K562 (cell line): ENCODE measurements around the gene ASF1B. TPM values are rescaled to one million over a fixed set of nuclear protein-coding genes. Genes with fewer than 3 reads are reported as not detected.

Source experiments
- ATAC-seq: fragments of 200-7000 bp; cut with Tn5 transposase; 3 replicates; pipeline ENCODE4 v1.9.1; 2020; ENCODE audit warnings: moderate library complexity
- BruUV-seq: library from RNA; stranded (reverse); fragments of 400-500 nt; replicated peaks from 2 replicates; lab custom pipeline; 2021; lab: Mats Ljungman, UMichigan
- CTCF ChIA-PET: fragments of 300-600 bp; formaldehyde crosslinking; extraction: SDS; loops from one replicate; lab custom pipeline; 2021; ENCODE audit warnings: low intra/inter-chr PET ratio; lab: Yijun Ruan, JAX
- POLR2A ChIA-PET: fragments of 300-600, 350-650 bp; sonication (Branson Sonifier 250); formaldehyde crosslinking; extraction: SDS; loops from one replicate; lab custom pipeline; 2021; ENCODE audit warnings: antibody characterized with exemption, inconsistent platforms; lab: Yijun Ruan, JAX
- DNase-seq, 4 experiments: peaks; one replicate each; pipeline versions ENCODE4 v3.0.0 to v3.0.0-alpha.2; 2011 to 2018; ENCODE audit warnings: low spot score in 3 of 4, mixed read lengths in 3 of 4; ENCODE audit errors: extremely low read depth in 1 of 4
- FAIRE-seq: peaks from 2 replicates; lab custom pipeline; 2011; peaks lifted over from hg19 to GRCh38; lab: Jason Lieb, UNC
- H2AFZ ChIP-seq: 2 replicates; pipeline ENCODE4 v1.6.0; 2011; ENCODE audit warnings: low read depth, low read length, control low read depth, inconsistent platforms
- H3K27ac ChIP-seq: fragments of 200-600 bp; 3 replicates; pipeline ENCODE4 v1.8.0; 2011; ENCODE audit warnings: low read depth, mild to moderate bottlenecking, control low read depth, inconsistent platforms, low read length, moderate library complexity, mixed read lengths; ENCODE audit errors: extremely low read depth
- H3K27me3 ChIP-seq, 2 experiments: fragments of 300-600 bp in 1 of 2; 2 replicates in 1 of 2; 3 replicates in 1 of 2; pipeline versions ENCODE4 v1.6.0 to v1.8.0; 2011; ENCODE audit warnings: inconsistent platforms in 2 of 2, low read length in 2 of 2, mild to moderate bottlenecking in 1 of 2, mixed read lengths in 1 of 2, moderate library complexity in 1 of 2; ENCODE audit not compliant: control insufficient read depth in 2 of 2, insufficient read depth in 2 of 2
- H3K36me3 ChIP-seq: fragments of 300-600 bp; 3 replicates; pipeline ENCODE4 v1.8.0; 2011; ENCODE audit warnings: mild to moderate bottlenecking, low read length, inconsistent platforms; ENCODE audit not compliant: control insufficient read depth, insufficient read depth
- H3K4me1 ChIP-seq, 2 experiments: fragments of 200-600 bp in 1 of 2; replicated peaks in 1 of 2; 2 replicates in 1 of 2; 3 replicates in 1 of 2; pipeline versions ENCODE4 v1.5.1 to v1.8.0; 2011; ENCODE audit warnings: inconsistent platforms in 2 of 2, low read length in 2 of 2, mild to moderate bottlenecking in 1 of 2, mixed read lengths in 1 of 2, moderate library complexity in 1 of 2; ENCODE audit not compliant: control insufficient read depth in 2 of 2, insufficient read depth in 2 of 2
- H3K4me2 ChIP-seq: 2 replicates; pipeline ENCODE4 v1.6.1; 2011; ENCODE audit warnings: low read length, control low read depth, inconsistent platforms, mixed read lengths; ENCODE audit not compliant: insufficient read depth
- H3K4me3 ChIP-seq: fragments of 200-600 bp; sonication (generic), shearing (Covaris generic); 2 replicates; pipeline ENCODE4 v1.5.1; 2016; ENCODE audit warnings: control low read depth, inconsistent platforms
- H3K79me2 ChIP-seq: fragments of 200-600 bp; 3 replicates; pipeline ENCODE4 v1.8.0; 2011; ENCODE audit warnings: low read length, inconsistent platforms; ENCODE audit not compliant: control insufficient read depth, insufficient read depth
- H3K9ac ChIP-seq, 2 experiments: 2 replicates each; pipeline versions ENCODE4 v1.6.0 to v1.6.1; 2011; ENCODE audit warnings: low read depth in 2 of 2, low read length in 2 of 2, control low read depth in 1 of 2, inconsistent platforms in 1 of 2, mild to moderate bottlenecking in 1 of 2, mixed read lengths in 1 of 2; ENCODE audit not compliant: insufficient read depth in 1 of 2
- H3K9me1 ChIP-seq: one replicate; pipeline ENCODE4 v1.6.0; 2011; ENCODE audit warnings: inconsistent platforms, mild to moderate bottlenecking, low read length, moderate library complexity; ENCODE audit not compliant: control insufficient read depth, insufficient read depth
- H3K9me3 ChIP-seq: replicated peaks from 2 replicates; pipeline ENCODE4 v1.5.1; 2011; ENCODE audit warnings: low read depth, low read length, inconsistent platforms; ENCODE audit not compliant: control insufficient read depth, insufficient read depth
- H4K20me1 ChIP-seq: replicated peaks from 2 replicates; pipeline ENCODE4 v1.6.1; 2011; ENCODE audit warnings: low read length, inconsistent platforms, mixed read lengths; ENCODE audit not compliant: control insufficient read depth, insufficient read depth
- PHF8 ChIP-seq: fragments of 200-600 bp; sonication (generic); IDR thresholded peaks from 2 replicates; pipeline ENCODE4 v1.6.1; 2012; ENCODE audit warnings: mixed run types, mild to moderate bottlenecking, inconsistent platforms, low read length, moderate library complexity, borderline replicate concordance
- POLR2G ChIP-seq: fragments of 200-400 bp; formaldehyde crosslinking; IDR thresholded peaks from 2 replicates; pipeline ENCODE4 v1.6.1; 2017; ENCODE audit warnings: low read depth, mild to moderate bottlenecking, antibody characterized with exemption, low read length, moderate library complexity
- RBFOX2 ChIP-seq: fragments of 200-400 bp; formaldehyde crosslinking; IDR thresholded peaks from 2 replicates; pipeline ENCODE4 v1.6.1; 2017; ENCODE audit warnings: low read depth, mild to moderate bottlenecking, low read length, moderate library complexity
- RNF219 ChIP-seq: fragments of 250-450 bp; sonication (Bioruptor Pico); IDR thresholded peaks from 2 replicates; pipeline ENCODE4 v1.5.0; 2022; ENCODE audit warnings: mild to moderate bottlenecking
- SMARCB1 ChIP-seq: IDR thresholded peaks from 2 replicates; pipeline ENCODE4 v1.6.1; 2011; ENCODE audit warnings: improper control_type of control experiment, low read depth; ENCODE audit not compliant: insufficient read length
- ZBTB12 ChIP-seq: fragments of 250-450 bp; sonication (Bioruptor Pico); IDR thresholded peaks from 2 replicates; pipeline ENCODE4 v1.4.0; 2020
- ZNF75A ChIP-seq: fragments of 450-650 bp; formaldehyde crosslinking; IDR thresholded peaks from 2 replicates; pipeline ENCODE4 v1.4.0; 2020; ENCODE audit warnings: mild to moderate bottlenecking
- WGBS: fragments of 100-300 bp; shearing (Covaris generic); methylation state at CpG from one replicate; pipeline ENCODE4 v1.1.6; 2016; ENCODE audit warnings: low coverage, mixed read lengths; ENCODE audit not compliant: insufficient coverage; ENCODE audit errors: missing lambda C conversion rate; 5-methylcytosine and 5-hydroxymethylcytosine counted together
- in situ Hi-C: fragments of 300-500 bp; cut with MboI; formaldehyde crosslinking; loops from 4 replicates; pipeline ENCODE4 v1.15.0; 2018; ENCODE audit warnings: inconsistent platforms, mixed read lengths
- intact Hi-C: fragments of 100-400 bp; cut with micrococcal nuclease; formaldehyde crosslinking; loops from 2 replicates; pipeline ENCODE4 v1.14.2; 2022
- polyA plus RNA-seq, 8 experiments: library from polyadenylated mRNA; depleted of rRNA in 4 of 8; stranded (reverse) in 5 of 8; unstranded in 3 of 8; fragments of >200 nt; fragmentation: Nextera tagmentation in 2 of 8; fragmentation: Illumina TruSeq in 1 of 8; extraction: Ambion mirVana in 2 of 8; extraction: Trizol in 1 of 8; gene quantifications; 2 replicates each; pipeline versions ENCODE4 v1.2.1 to v1.2.3, GENCODE V29; 2011 to 2014; ENCODE audit warnings: inconsistent platforms in 1 of 8, missing spikeins in 1 of 8
- total RNA-seq, 7 experiments: library from RNA; depleted of rRNA in 6 of 7; stranded (reverse); fragments of >200 nt in 6 of 7; fragmentation: Illumina TruSeq in 2 of 7; extraction: Trizol in 2 of 7; gene quantifications; 2 replicates each; pipeline versions ENCODE4 v1.2.1 to v1.2.3, GENCODE V29; 2011 to 2021; ENCODE audit warnings: low replicate concordance in 1 of 7

The ASF1B gene
- total and polyA plus RNA-seq, 9 of the 15 experiments (the other 6 are each of a cell fraction or from before 2014, with no cell fraction given) = 6.0 to 69.4 (median 53.3) TPM

GRCh38 chr19:14088634-14089411, 47.6 kb downstream of the ASF1B start:
- Histone ChIP-seq H3K9ac (peak overlapping the region; percentile 39 to 89; a peak in 3 of 4 replicates), H3K4me2 (peak overlapping the region; percentile 50), H3K79me2 (peaks cover 13% of the 10 kb centered on the region), H3K27me3 (no peaks in the 10 kb centered on the region)
- no peak for ATAC-seq
- POLR2A ChIA-PET = no interaction called here
- no peak for FAIRE-seq
- TF ChIP-seq PHF8 = no peak
- no peak for TF ChIP-seq ZBTB12 (CRISPR knock-in tag)
- TF ChIP-seq RBFOX2 = peak; percentile 35
- no peak for TF ChIP-seq RNF219 (CRISPR knock-in tag)
- TF ChIP-seq SMARCB1 = no peak
- TF ChIP-seq ZNF75A (CRISPR knock-in tag) = no peak
- peak; percentile 22; the same call in 1 of the 2 replicates for TF ChIP-seq POLR2G
- TF ChIP-seq, all 486 proteins: peak for 2
- Histone ChIP-seq H2AFZ (no peak overlapping the region), H3K4me3 (peak overlapping the region; percentile 63; the same call in 1 of the 2 replicates), H3K9me3 (peaks cover 9% of the 10 kb centered on the region), H3K9me1 (no peaks in the 10 kb centered on the region), H3K27ac (no peak overlapping the region), H3K36me3 (peaks cover 22% of the 10 kb centered on the region; the same call in 2 of the 3 replicates), H4K20me1 (no peaks in the 10 kb centered on the region), H3K4me1 (peaks cover 11 to 39% of the 10 kb centered on the region in 2 experiments; a peak in 3 of 5 replicates)
- intact Hi-C loops (no loop called here), in situ Hi-C loops (no loop called here)
- WGBS = 86% methylated on average over 25 of the region's 30 CpGs
- CTCF ChIA-PET = interaction anchor here (0.5 to 0.6 kb wide), 2 partner anchors 16 to 209 kb away, joined by 3 read pairs; no protein-coding TSS in a partner anchor
- BruUV-seq = no TSS peak
- DNase-seq = no peak
